NCI-H146 treated with DMSO at 0.1 percent for 48 hours (cell line): Measurements from ENCODE around the gene CPB2.

ENCODE experiments used
- DNase-seq: peaks from one replicate; lab custom pipeline; 2025; ENCODE audit not compliant: unreplicated experiment; lab: John Stamatoyannopoulos, UW

CPB2 gene

GRCh38 chr13:46100191-46100815 is 4.5 kb downstream of the CPB2 start:
- DNase-seq = no peak

GRCh38 chr13:46097663-46098062 is 7.2 kb downstream of the CPB2 start:
- DNase-seq = no peak

GRCh38 chr13:46097015-46097414 is 7.8 kb downstream of the CPB2 start:
- peak; percentile 60 for DNase-seq

DNA sequence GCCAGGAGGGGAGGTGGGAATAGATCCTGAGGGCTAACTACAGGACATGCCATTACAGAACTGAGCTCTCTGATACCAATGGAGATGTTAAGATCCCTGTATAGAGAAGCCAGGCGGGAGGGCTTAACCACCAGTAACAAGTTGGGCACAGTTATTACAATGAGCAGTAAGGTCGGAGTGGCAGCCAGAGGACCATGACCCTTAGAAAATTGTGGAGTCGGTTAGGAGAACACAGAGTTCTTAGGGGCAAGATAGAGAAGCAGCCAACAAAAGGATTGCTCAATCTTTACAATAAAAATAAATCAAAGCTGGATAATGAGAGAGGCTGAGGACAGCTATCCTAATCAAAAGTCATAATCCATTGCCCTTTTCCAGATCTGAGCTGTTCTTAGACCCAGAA is 10.4 kb downstream of the CPB2 start:
- DNase-seq = no peak

- DNase-seq = no peak
Measured at GRCh38 chr13:46088821-46089562, 15.8 kb downstream of the CPB2 start.

DNA sequence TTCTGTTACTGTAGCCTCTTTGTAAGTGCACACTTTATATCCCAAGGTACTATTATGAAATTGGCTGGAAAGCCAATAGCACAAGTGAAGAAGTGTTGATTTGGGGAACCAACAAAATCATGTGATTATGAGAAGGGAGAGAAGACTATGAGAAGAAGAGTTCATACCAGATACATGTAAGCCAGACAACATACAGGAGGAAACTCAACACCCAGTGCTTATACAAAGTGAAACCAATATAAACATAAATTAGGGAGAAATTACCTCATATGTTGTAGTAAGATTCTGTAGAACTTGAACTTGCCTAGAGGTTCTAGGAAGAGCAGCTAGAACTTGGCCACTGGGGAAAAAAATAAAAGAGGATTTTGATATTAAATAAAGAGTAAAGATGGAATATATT is 17.4 kb downstream of the CPB2 start:
- DNase-seq = no peak

GRCh38 chr13:46086985-46087384 is 17.8 kb downstream of the CPB2 start:
- DNase-seq = no peak

DNA sequence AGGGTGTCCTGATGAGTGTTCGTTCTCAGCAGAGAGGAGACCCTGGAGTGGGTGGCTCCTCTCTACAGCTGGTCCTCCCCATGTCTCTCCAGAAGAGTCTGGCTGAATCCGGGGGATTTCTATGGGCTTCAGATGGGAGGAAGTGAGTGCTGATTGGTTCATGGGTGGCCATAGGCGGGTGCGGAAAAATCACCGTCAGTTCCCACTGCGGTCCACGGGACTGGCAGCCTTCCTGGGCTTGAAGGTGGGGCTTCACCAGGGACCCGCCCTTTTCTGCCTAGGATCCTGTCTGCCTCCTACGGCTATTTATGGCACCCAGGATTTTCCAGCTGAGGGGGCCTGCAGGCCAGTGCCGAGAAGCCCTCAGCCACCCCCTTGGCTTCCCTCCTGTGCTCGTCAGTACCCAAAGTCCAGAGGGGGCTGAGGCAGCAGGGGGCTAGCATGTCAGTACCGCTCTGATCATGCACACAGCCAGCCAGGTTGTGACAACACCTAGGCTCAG is 18.4 kb downstream of the CPB2 start:
- no peak for DNase-seq

- DNase-seq = no peak
Measured at GRCh38 chr13:46085737-46086136, 19.1 kb downstream of the CPB2 start.

- DNase-seq = no peak
Measured at GRCh38 chr13:46082324-46082723, 22.5 kb downstream of the CPB2 start.

DNA sequence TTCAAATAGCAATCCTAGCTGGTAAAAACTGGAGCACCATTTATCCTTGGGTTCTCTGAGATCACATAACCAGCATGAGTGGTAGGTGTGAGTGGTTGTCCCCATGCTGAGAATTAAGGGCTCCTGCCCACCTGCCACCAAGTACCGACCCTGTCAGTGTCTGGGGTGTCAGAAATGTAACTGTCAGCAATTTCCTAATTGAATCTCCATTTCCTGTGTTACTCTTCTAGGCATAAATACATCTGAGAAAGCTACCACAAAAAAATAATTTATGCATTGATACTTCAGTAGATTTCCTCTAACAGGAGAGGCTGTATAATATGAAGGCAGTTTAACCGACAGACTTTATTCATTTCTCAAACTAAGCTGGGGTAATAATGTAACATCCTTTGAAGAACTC is 25.1 kb downstream of the CPB2 start:
- no peak for DNase-seq

DNA sequence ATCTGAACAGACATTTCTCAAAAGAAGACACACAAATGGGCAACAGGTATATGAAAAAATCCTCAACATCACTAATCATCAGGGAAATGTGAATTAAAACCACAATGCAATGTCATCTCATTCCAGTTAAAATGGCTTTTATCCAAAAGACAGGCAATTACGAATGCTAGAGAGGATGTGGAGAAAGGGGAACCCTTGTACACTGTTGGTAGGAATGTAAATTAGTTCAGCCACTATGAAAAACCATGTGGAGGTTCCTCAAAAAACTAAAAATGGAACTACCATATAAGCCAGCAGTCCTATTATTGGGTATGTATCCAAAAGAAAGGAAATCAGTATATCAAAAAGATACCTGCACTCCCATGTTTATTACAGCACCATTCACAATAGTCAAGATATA is 27.6 kb downstream of the CPB2 start:
- DNase-seq = no peak

- no peak for DNase-seq
Measured at GRCh38 chr13:46076827-46077226, 28.0 kb downstream of the CPB2 start.

DNA sequence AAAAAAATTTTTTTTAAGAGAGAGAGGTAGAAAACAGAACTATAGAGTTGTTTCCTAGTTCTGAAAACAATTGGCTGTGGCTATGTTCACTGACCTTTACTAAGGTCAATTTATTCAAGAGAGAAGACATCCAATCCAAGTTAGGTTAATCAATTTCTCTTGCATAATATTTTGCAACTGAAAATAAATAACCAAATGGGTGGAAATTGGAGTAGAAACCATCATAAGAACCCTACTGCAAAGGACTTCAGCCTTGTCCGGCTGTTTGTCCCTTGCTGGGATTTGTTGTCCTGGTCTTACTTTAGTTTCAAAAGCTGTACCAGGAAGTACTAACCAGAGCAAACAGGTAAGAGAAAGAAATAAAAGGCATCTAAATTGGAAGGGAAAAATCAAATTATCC is 29.0 kb downstream of the CPB2 start:
- no peak for DNase-seq

DNA sequence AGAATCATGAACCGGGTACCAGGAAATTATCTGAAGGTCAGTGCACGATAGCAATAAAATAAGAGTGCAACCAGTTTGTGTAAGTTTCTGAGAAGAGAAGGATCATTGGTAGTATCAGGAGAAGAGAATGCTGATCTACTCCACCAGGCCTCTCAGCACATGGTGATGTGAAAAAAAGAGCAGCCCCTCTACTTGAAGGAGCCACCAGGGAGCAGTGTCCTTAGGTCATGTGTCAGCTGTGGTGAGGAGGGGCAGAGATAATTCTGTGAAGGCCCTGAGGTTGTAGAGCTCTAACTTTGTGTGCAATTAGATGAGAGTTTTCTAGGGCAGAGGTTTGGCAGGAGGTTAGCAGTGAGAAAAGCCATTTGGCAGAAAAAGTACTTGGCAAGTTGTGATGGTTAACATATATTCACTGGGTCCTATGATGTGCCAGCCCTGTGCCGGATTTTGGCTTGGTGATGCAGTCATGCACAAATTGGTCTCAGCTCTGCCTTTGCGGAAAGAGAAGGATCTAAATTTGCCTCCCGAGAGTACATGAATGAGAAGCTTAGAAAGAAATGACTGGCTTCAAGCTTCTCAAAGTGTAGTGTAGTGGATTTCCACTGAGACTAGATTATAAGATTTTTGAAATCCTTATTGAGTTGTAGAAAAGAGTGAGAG is 33.1 kb downstream of the CPB2 start:
- DNase-seq = no peak

DNA sequence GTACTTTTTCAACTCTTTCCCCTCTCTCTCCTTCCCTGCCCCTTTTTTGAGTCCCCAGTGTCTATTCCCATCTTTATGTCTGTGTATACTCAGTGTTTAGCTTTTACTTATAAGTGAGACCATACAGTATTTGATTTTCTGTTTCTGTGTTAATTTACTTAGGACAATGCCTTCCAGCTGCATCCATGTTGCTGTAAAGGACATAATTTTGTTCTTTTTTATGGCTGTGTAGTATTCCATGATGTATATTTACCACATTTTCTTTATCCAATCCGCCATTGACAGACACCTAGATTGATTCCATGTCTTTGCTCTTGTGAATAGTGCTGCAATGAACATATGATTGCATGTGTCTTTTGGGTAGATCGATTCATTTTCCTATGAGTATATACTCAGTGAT is 41.5 kb downstream of the CPB2 start:
- DNase-seq = no peak

- DNase-seq = no peak
Measured at GRCh38 chr13:46062185-46062584, 42.6 kb downstream of the CPB2 start.

GRCh38 chr13:46059405-46059804 is 45.4 kb downstream of the CPB2 start:
- no peak for DNase-seq

GRCh38 chr13:46058268-46058667 is 46.6 kb downstream of the CPB2 start:
- no peak for DNase-seq

DNA sequence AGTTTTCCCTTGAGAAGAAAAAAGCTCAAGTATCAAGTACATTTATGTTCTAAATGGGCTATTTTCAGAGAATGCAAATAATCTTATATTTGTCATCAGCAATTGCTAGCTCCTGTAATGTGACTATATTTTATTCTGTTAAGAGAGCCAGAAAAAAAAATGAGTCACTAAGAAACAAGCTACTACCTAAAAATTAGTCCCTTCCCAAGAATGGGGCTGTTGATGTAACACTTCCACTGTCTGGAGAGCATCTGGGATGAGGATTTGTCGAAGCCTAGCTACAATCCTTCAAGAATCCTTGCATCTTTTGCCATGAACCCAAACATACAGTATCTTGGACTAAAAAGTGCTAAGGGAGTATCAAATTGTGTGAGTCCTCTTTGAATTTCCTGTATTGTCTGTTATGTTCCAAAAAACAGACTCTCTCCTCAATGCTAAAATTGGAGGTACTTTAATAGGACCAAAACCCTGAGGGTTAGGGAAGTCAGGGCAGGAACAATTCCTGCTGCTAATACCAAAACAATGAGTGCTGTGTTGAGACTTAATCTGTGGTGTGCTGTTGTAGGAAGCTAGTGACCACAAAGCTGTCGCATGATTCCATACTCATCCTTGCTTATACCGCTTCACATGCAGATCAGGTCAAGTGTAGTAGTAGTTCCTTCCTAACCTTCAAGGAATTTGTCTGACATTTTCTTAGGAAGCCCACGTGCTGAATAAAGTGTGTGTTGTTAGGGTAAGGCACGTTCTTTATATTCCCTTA is 47.4 kb downstream of the CPB2 start:
- DNase-seq = no peak
